K562 (cell line): Measurements from ENCODE around the gene MYL12B. TPM values are rescaled to one million over a fixed set of nuclear protein-coding genes. Genes with fewer than 3 reads are reported as not detected.

Experiments used
- BACH1 ChIP-seq: fragments of 200-800 bp; sonication (Bioruptor generic); IDR thresholded peaks from 2 replicates; pipeline ENCODE4 v1.6.1; 2016; ENCODE audit warnings: missing genetic modification characterization, missing compliant biosample characterization
- BRD4 ChIP-seq: fragments of 200-600 bp; sonication (generic); IDR thresholded peaks from 2 replicates; pipeline ENCODE4 v1.6.1; 2017; ENCODE audit warnings: inconsistent platforms
- E2F5 ChIP-seq: sonication (generic); formaldehyde crosslinking; IDR thresholded peaks from 2 replicates; pipeline ENCODE4 v1.8.0; 2022; ENCODE audit warnings: mild to moderate bottlenecking, missing genetic modification reagents
- GTF2F1 ChIP-seq: IDR thresholded peaks from 2 replicates; pipeline ENCODE4 v1.6.1; 2011; ENCODE audit warnings: low read depth, low read length, improper control_type of control experiment
- LARP7 ChIP-seq: fragments of 450-650 bp; IDR thresholded peaks from 2 replicates; pipeline ENCODE4 v1.6.1; 2016
- NCOA2 ChIP-seq, 2 experiments: fragments of 450-650 bp; IDR thresholded peaks; 2 replicates each; pipeline ENCODE4 v1.6.1; 2018; ENCODE audit warnings: mild to moderate bottlenecking in 2 of 2, moderate library complexity in 1 of 2; ENCODE audit not compliant: partially characterized antibody in 2 of 2
- NFXL1 ChIP-seq: fragments of 450-650 bp; formaldehyde crosslinking; IDR thresholded peaks from 2 replicates; pipeline ENCODE4 v1.4.0; 2021; ENCODE audit warnings: mild to moderate bottlenecking
- POLR2A ChIP-seq: fragments of 450-650 bp; conservative IDR thresholded peaks from 2 replicates; pipeline ENCODE4 v1.6.1; 2016
- RBFOX2 ChIP-seq: fragments of 200-400 bp; formaldehyde crosslinking; IDR thresholded peaks from 2 replicates; pipeline ENCODE4 v1.6.1; 2017; ENCODE audit warnings: low read depth, mild to moderate bottlenecking, low read length, moderate library complexity
- SAP30 ChIP-seq: fragments of 200-600 bp; sonication (generic); IDR thresholded peaks from 2 replicates; pipeline ENCODE4 v1.6.1; 2012; ENCODE audit warnings: borderline replicate concordance, low read depth, mild to moderate bottlenecking, moderate library complexity, low read length, control low read depth, inconsistent platforms; ENCODE audit not compliant: insufficient read depth, poor library complexity, severe bottlenecking
- SRF ChIP-seq, 2 experiments: fragments of 250-450, 450-650 bp in 1 of 2; sonication (Bioruptor Pico) in 1 of 2; sonication (generic) in 1 of 2; formaldehyde crosslinking; IDR thresholded peaks; 2 replicates each; pipeline versions ENCODE4 v1.5.0 to v1.5.1; 2020 to 2022; ENCODE audit warnings: mild to moderate bottlenecking in 1 of 2, missing genetic modification reagents in 1 of 2
- SUPT5H ChIP-seq: fragments of 450-650 bp; IDR thresholded peaks from 2 replicates; pipeline ENCODE4 v1.6.1; 2016
- TSHZ1 ChIP-seq: fragments of 250-450 bp; sonication (Bioruptor Pico); IDR thresholded peaks from 2 replicates; pipeline ENCODE4 v1.4.0; 2020; ENCODE audit warnings: mild to moderate bottlenecking, moderate library complexity
- ZBTB17 ChIP-seq: fragments of 450-650 bp; formaldehyde crosslinking; IDR thresholded peaks from 2 replicates; pipeline ENCODE4 v1.4.0; 2020; ENCODE audit warnings: mild to moderate bottlenecking
- ZBTB33 ChIP-seq: sonication (generic); formaldehyde crosslinking; IDR thresholded peaks from 2 replicates; pipeline ENCODE4 v1.8.1; 2023; ENCODE audit warnings: mild to moderate bottlenecking, missing genetic modification reagents
- ZBTB43 ChIP-seq: sonication (generic); formaldehyde crosslinking; IDR thresholded peaks from 2 replicates; pipeline ENCODE4 v1.8.0; 2023; ENCODE audit warnings: mild to moderate bottlenecking, missing genetic modification reagents
- ZKSCAN3 ChIP-seq: fragments of 250-450 bp; sonication (Bioruptor Pico); IDR thresholded peaks from 2 replicates; pipeline ENCODE4 v1.4.0; 2020
- ZNF140 ChIP-seq: fragments of 250-450 bp; sonication (Bioruptor Pico); IDR thresholded peaks from 2 replicates; pipeline ENCODE4 v1.8.0; 2021; ENCODE audit warnings: moderate library complexity, mild to moderate bottlenecking, inconsistent platforms
- ZNF24 ChIP-seq: fragments of 450-650 bp; IDR thresholded peaks from 2 replicates; pipeline ENCODE4 v1.6.1; 2016
- ZNF347 ChIP-seq: fragments of 450-650 bp; formaldehyde crosslinking; IDR thresholded peaks from 2 replicates; pipeline ENCODE4 v1.4.0; 2020; ENCODE audit warnings: low read depth, mild to moderate bottlenecking, moderate library complexity
- ZNF444 ChIP-seq: fragments of 250-450 bp; sonication (Bioruptor Pico); IDR thresholded peaks from 2 replicates; pipeline ENCODE4 v1.4.0; 2020; ENCODE audit warnings: mild to moderate bottlenecking, moderate library complexity
- polyA plus RNA-seq, 8 experiments: library from polyadenylated mRNA; depleted of rRNA in 4 of 8; stranded (reverse) in 5 of 8; unstranded in 3 of 8; fragments of >200 nt; fragmentation: Nextera tagmentation in 2 of 8; fragmentation: Illumina TruSeq in 1 of 8; extraction: Ambion mirVana in 2 of 8; extraction: Trizol in 1 of 8; gene quantifications; 2 replicates each; pipeline versions ENCODE4 v1.2.1 to v1.2.3, GENCODE V29; 2011 to 2014; ENCODE audit warnings: inconsistent platforms in 1 of 8, missing spikeins in 1 of 8
- total RNA-seq, 7 experiments: library from RNA; depleted of rRNA in 6 of 7; stranded (reverse); fragments of >200 nt in 6 of 7; fragmentation: Illumina TruSeq in 2 of 7; extraction: Trizol in 2 of 7; gene quantifications; 2 replicates each; pipeline versions ENCODE4 v1.2.1 to v1.2.3, GENCODE V29; 2011 to 2021; ENCODE audit warnings: low replicate concordance in 1 of 7

Gene MYL12B
- total and polyA plus RNA-seq, 9 of the 15 experiments (the other 6 are each of a cell fraction or from before 2014, with no cell fraction given) = 220 to 995 (median 463) TPM

GRCh38 chr18:3248062-3248657 lies 13.8 kb upstream of the MYL12B start (continued):
- TF ChIP-seq ZNF140 (CRISPR knock-in tag) (0 out of 2 replicates have a peak, but pooled peaks have one; percentile 52), ZNF24 (peak; percentile 54; the same call in 1 of the 2 replicates), ZBTB33 (CRISPR knock-in tag) (0 out of 2 replicates have a peak, but pooled peaks have one; percentile 10), SAP30 (peak; percentile 40), BRD4 (0 out of 2 replicates have a peak, but pooled peaks have one; percentile 76), ZNF444 (CRISPR knock-in tag) (0 out of 2 replicates have a peak, but pooled peaks have one; percentile 11), ZKSCAN3 (CRISPR knock-in tag) (no peak), NFXL1 (CRISPR knock-in tag) (0 out of 2 replicates have a peak, but pooled peaks have one; percentile 4), E2F5 (CRISPR knock-in tag) (0 out of 2 replicates have a peak, but pooled peaks have one; percentile 42), LARP7 (peak; percentile 9; the same call in 1 of the 2 replicates), TSHZ1 (0 out of 2 replicates have a peak, but pooled peaks have one; percentile 12), ZBTB43 (CRISPR knock-in tag) (0 out of 2 replicates have a peak, but pooled peaks have one; percentile 32), POLR2A (peak; percentile 61), NCOA2 (IDR thresholded peaks at IDR 0.05; ENCODE audit: partially characterized antibody in 2 of 2) (no peak), SUPT5H (peak; percentile 56), BACH1 (tag) (0 out of 2 replicates have a peak, but pooled peaks have one; percentile 24), ZNF347 (CRISPR knock-in tag) (0 out of 2 replicates have a peak, but pooled peaks have one; percentile 75), GTF2F1 (0 out of 2 replicates have a peak, but pooled peaks have one; percentile 8), RBFOX2 (peak; percentile 82; the same call in 1 of the 2 replicates), ZBTB17 (no peak), SRF (CRISPR knock-in tag; IDR thresholded peaks at IDR 0.05) (0 out of 4 replicates have a peak, but pooled peaks of 1 of the 2 experiments have one; percentile 29)
